H9 (cell line): ENCODE data around the gene TSPAN2. TPM values are rescaled to one million over a fixed set of nuclear protein-coding genes. Genes with fewer than 3 reads are reported as not detected.

Experiments
- DNase-seq: peaks from one replicate; pipeline ENCODE4 v3.0.0-alpha.2; 2017
- H2AFZ ChIP-seq: one replicate; pipeline ENCODE4 v1.6.1; 2013; ENCODE audit warnings: mild to moderate bottlenecking, low read length, control low read depth, moderate library complexity
- H2AK5ac ChIP-seq: 2 replicates; pipeline ENCODE4 v1.6.1; 2013; ENCODE audit warnings: low read length, control low read depth, mixed read lengths; ENCODE audit not compliant: insufficient read length
- H2BK120ac ChIP-seq: one replicate; pipeline ENCODE4 v1.6.1; 2013; ENCODE audit warnings: low read depth, mild to moderate bottlenecking, low read length, control low read depth, inconsistent platforms; ENCODE audit not compliant: poor library complexity, severe bottlenecking
- H2BK12ac ChIP-seq: 2 replicates; pipeline ENCODE4 v1.6.1; 2013; ENCODE audit warnings: low read length, control low read depth, mixed read lengths, low read depth; ENCODE audit not compliant: insufficient read length
- H2BK15ac ChIP-seq: 2 replicates; pipeline ENCODE4 v1.6.1; 2013; ENCODE audit warnings: low read depth, low read length, control low read depth
- H2BK20ac ChIP-seq: one replicate; pipeline ENCODE4 v1.6.1; 2013; ENCODE audit warnings: low read depth, mild to moderate bottlenecking, low read length, control low read depth, inconsistent platforms; ENCODE audit not compliant: poor library complexity, severe bottlenecking
- H2BK5ac ChIP-seq: 2 replicates; pipeline ENCODE4 v1.6.1; 2013; ENCODE audit warnings: low read length, control low read depth, mixed read lengths; ENCODE audit not compliant: insufficient read length
- H3K14ac ChIP-seq: 2 replicates; pipeline ENCODE4 v1.6.1; 2013; ENCODE audit warnings: low read length, control low read depth; ENCODE audit not compliant: insufficient read depth
- H3K18ac ChIP-seq: 2 replicates; pipeline ENCODE4 v1.6.1; 2013; ENCODE audit warnings: low read depth, mild to moderate bottlenecking, mixed read lengths, low read length, control low read depth; ENCODE audit not compliant: insufficient read length
- H3K23ac ChIP-seq: 2 replicates; pipeline ENCODE4 v1.6.1; 2013; ENCODE audit warnings: low read length, control low read depth, mixed read lengths, low read depth; ENCODE audit not compliant: insufficient read length
- H3K23me2 ChIP-seq: 2 replicates; pipeline ENCODE4 v1.6.1; 2013; ENCODE audit warnings: low read depth, mild to moderate bottlenecking, mixed read lengths, low read length, control low read depth; ENCODE audit not compliant: insufficient read length, poor library complexity, severe bottlenecking
- H3K27ac ChIP-seq: 2 replicates; pipeline ENCODE4 v1.5.1; 2013; ENCODE audit warnings: low read length, control low read depth, mixed read lengths, low read depth; ENCODE audit not compliant: insufficient read length
- H3K27me3 ChIP-seq: 2 replicates; pipeline ENCODE4 v1.6.1; 2013; ENCODE audit warnings: low read length, control low read depth, inconsistent platforms; ENCODE audit not compliant: insufficient read depth
- H3K4ac ChIP-seq: 2 replicates; pipeline ENCODE4 v1.6.1; 2013; ENCODE audit warnings: low read depth, mild to moderate bottlenecking, control low read depth, inconsistent platforms, low read length, moderate library complexity
- H3K4me1 ChIP-seq: 2 replicates; pipeline ENCODE4 v1.6.1; 2013; ENCODE audit warnings: low read length, control low read depth, inconsistent platforms; ENCODE audit not compliant: insufficient read depth
- H3K4me2 ChIP-seq: 2 replicates; pipeline ENCODE4 v1.6.1; 2013; ENCODE audit warnings: low read length, control low read depth, mixed read lengths; ENCODE audit not compliant: insufficient read length, insufficient read depth
- H3K56ac ChIP-seq: 2 replicates; pipeline ENCODE4 v1.6.1; 2013; ENCODE audit warnings: low read depth, mild to moderate bottlenecking, mixed read lengths, low read length, control low read depth; ENCODE audit not compliant: insufficient read length
- H3K79me1 ChIP-seq: 2 replicates; pipeline ENCODE4 v1.6.1; 2013; ENCODE audit warnings: low read depth, mild to moderate bottlenecking, moderate library complexity, low read length, control low read depth, inconsistent platforms; ENCODE audit not compliant: insufficient read depth, poor library complexity, severe bottlenecking
- H3K79me2 ChIP-seq: 2 replicates; pipeline ENCODE4 v1.6.1; 2013; ENCODE audit warnings: low read length, control low read depth, inconsistent platforms; ENCODE audit not compliant: insufficient read depth
- H3K9ac ChIP-seq: 2 replicates; pipeline ENCODE4 v1.6.1; 2013; ENCODE audit warnings: low read length, control low read depth, mixed read lengths; ENCODE audit not compliant: insufficient read length; ENCODE audit errors: extremely low read depth
- H3K9me3 ChIP-seq: one replicate; pipeline ENCODE4 v1.6.1; 2013; ENCODE audit warnings: low read depth, low read length, inconsistent platforms; ENCODE audit not compliant: control insufficient read depth
- H3T11ph ChIP-seq: one replicate; pipeline ENCODE4 v1.6.1; 2013; ENCODE audit warnings: mild to moderate bottlenecking, low read length, control low read depth, inconsistent platforms
- H4K20me1 ChIP-seq: one replicate; pipeline ENCODE4 v1.6.1; 2013; ENCODE audit not compliant: control insufficient read depth, insufficient read length, insufficient read depth
- H4K5ac ChIP-seq: 2 replicates; pipeline ENCODE4 v1.6.1; 2013; ENCODE audit warnings: low read depth, mild to moderate bottlenecking, mixed read lengths, low read length, control low read depth; ENCODE audit not compliant: insufficient read length
- H4K8ac ChIP-seq: replicated peaks from 2 replicates; pipeline ENCODE4 v1.6.1; 2013; ENCODE audit warnings: low read length, control low read depth, mixed read lengths, low read depth; ENCODE audit not compliant: insufficient read length
- H4K91ac ChIP-seq: 2 replicates; pipeline ENCODE4 v1.6.1; 2013; ENCODE audit warnings: low read depth, mild to moderate bottlenecking, moderate library complexity, mixed read lengths, low read length, control low read depth; ENCODE audit not compliant: insufficient read length
- H3K27ac Mint-ChIP-seq, 3 experiments: 2 replicates in 2 of 3; 3 replicates in 1 of 3; pipeline ENCODE4 v1.8.0; 2020 to 2021; ENCODE audit warnings: mixed read lengths in 3 of 3, mild to moderate bottlenecking in 1 of 3, moderate library complexity in 1 of 3
- H3K27me3 Mint-ChIP-seq: 2 replicates; pipeline ENCODE4 v1.8.0; 2021; ENCODE audit warnings: low read depth, mild to moderate bottlenecking, moderate library complexity, mixed read lengths
- H3K36me3 Mint-ChIP-seq, 3 experiments: 2 replicates in 2 of 3; 3 replicates in 1 of 3; pipeline ENCODE4 v1.8.0; 2020 to 2021; ENCODE audit warnings: low read depth in 3 of 3, mixed read lengths in 3 of 3; ENCODE audit not compliant: insufficient read depth in 1 of 3
- H3K4me1 Mint-ChIP-seq, 2 experiments: 2 replicates each; pipeline ENCODE4 v1.8.0; 2020; ENCODE audit warnings: mixed read lengths in 2 of 2
- H3K4me3 Mint-ChIP-seq, 2 experiments: 2 replicates in 1 of 2; 3 replicates in 1 of 2; pipeline ENCODE4 v1.8.0; 2020 to 2021; ENCODE audit warnings: mild to moderate bottlenecking in 2 of 2, mixed read lengths in 2 of 2, moderate library complexity in 1 of 2
- H3K9me3 Mint-ChIP-seq, 2 experiments: 2 replicates in 1 of 2; 3 replicates in 1 of 2; pipeline ENCODE4 v1.8.0; 2020; ENCODE audit warnings: mild to moderate bottlenecking in 2 of 2, mixed read lengths in 2 of 2, moderate library complexity in 1 of 2
- CTCF ChIP-seq: fragments of 200-600 bp; sonication (generic); conservative IDR thresholded peaks from 3 replicates; pipeline ENCODE4 v1.8.0; 2021; ENCODE audit warnings: antibody characterized with exemption, mild to moderate bottlenecking
- total RNA-seq: library from RNA; stranded (reverse); gene quantifications from 2 replicates; pipeline ENCODE4 v1.2.1, GENCODE V29; 2021

Gene TSPAN2
- total RNA-seq, 1 experiment from 2014 or later = 10.8 TPM

GRCh38 chr1:115046751-115047150 lies 42.6 kb downstream of the TSPAN2 start:
- H3T11ph ChIP-seq = no peak overlapping the region

More at GRCh38 chr1:115046751-115047150, 42.6 kb downstream of the TSPAN2 start:
- no peak overlapping the region for H3K4ac ChIP-seq
- H3K23ac ChIP-seq = no peak overlapping the region
- H3K14ac ChIP-seq = no peak overlapping the region
- no peak for TF ChIP-seq CTCF
- Mint-ChIP-seq H3K4me1 (peaks cover 0 to 4% of the 10 kb centered on the region in 2 experiments; a peak in 2 of 4 replicates), H3K9me3 (peaks cover 6 to 7% of the 10 kb centered on the region in 2 experiments; a peak in 3 of 5 replicates), H3K4me3 (no peak overlapping the region), H3K27me3 (no peaks in the 10 kb centered on the region), H3K27ac (peak overlapping the region in 1 of 3 experiments; percentile 26; a peak in 1 of 7 replicates), H3K36me3 (peaks cover 7 to 19% (median 8%) of the 10 kb centered on the region in 3 experiments; a peak in 5 of 7 replicates)
- no peak for DNase-seq
- H2BK120ac ChIP-seq = no peak overlapping the region
- no peaks in the 10 kb centered on the region for H3K4me1 ChIP-seq
- H2AFZ ChIP-seq = no peak overlapping the region
- no peak overlapping the region for H3K56ac ChIP-seq
- H2BK5ac ChIP-seq = no peak overlapping the region
- no peak overlapping the region for H4K5ac ChIP-seq
- H3K79me1 ChIP-seq = no peaks in the 10 kb centered on the region
- no peak overlapping the region for H2BK15ac ChIP-seq
- no peaks in the 10 kb centered on the region for H3K79me2 ChIP-seq
- no peaks in the 10 kb centered on the region for H3K27me3 ChIP-seq
- H2AK5ac ChIP-seq = no peak overlapping the region
- H3K27ac ChIP-seq = no peak overlapping the region
- no peak overlapping the region for H3K9ac ChIP-seq
- H4K8ac ChIP-seq = no peak overlapping the region
- H3K4me2 ChIP-seq = no peak overlapping the region
- no peaks in the 10 kb centered on the region for H3K9me3 ChIP-seq
- H2BK12ac ChIP-seq = no peak overlapping the region
- no peaks in the 10 kb centered on the region for H4K20me1 ChIP-seq
- no peak overlapping the region for H3K18ac ChIP-seq
- H4K91ac ChIP-seq = no peak overlapping the region
- no peaks in the 10 kb centered on the region for H3K23me2 ChIP-seq
- H2BK20ac ChIP-seq = no peak overlapping the region
